ENCODE data around the gene PNMA8B. TPM values are rescaled to one million over a fixed set of nuclear protein-coding genes. Genes with fewer than 3 reads are reported as not detected.
A peak's percentile ranks its signal among the peaks of the same experiment; 100 is the strongest.

PNMA8B gene
- total RNA-seq, 1 donor from 2014 or later, result 0.09 TPM

DNA sequence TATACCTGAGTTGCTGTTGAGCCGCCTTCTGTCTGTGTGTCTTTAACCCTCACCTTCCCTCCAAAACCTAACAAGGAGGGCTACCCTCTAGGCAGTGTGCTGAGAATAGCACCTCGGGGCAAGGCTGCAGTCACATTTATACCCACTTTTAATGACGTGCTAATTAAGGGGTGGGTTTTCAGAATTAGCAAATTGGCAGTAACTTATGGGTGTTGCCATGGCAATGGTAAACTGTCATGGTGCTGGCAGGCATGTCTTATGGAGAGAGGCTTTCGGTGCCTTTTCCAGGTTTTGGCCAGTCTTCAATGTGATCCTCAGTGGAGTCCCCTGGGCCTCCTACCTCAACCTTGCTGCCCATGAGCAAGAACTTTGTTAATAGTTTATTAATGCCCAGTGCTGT lies 23.1 kb downstream of the PNMA8B start:
- Histone ChIP-seq H3K27me3 (peaks cover 3% of the 10 kb centered on the region), H2AFZ (replicated peaks) (no peak overlapping the region), H3F3A (ENCODE audit: low read depth) (peaks cover 6% of the 10 kb centered on the region), H3K4me3 (no peak overlapping the region), H3K4me1 (peaks cover 5% of the 10 kb centered on the region), H3K79me2 (ENCODE audit: low read depth) (peaks cover 13% of the 10 kb centered on the region), H3K4me2 (no peak overlapping the region), H3K27ac (no peak overlapping the region), H3K9me3 (ENCODE audit: low read depth) (no peaks in the 10 kb centered on the region), H3K9ac (no peak overlapping the region), H3K36me3 (no peaks in the 10 kb centered on the region), H4K20me1 (ENCODE audit: low read depth) (no peaks in the 10 kb centered on the region)
- Mint-ChIP-seq H3K9me3 (no peaks in the 10 kb centered on the region), H3K4me1 (peaks cover 40% of the 10 kb centered on the region), H3K36me3 (peaks cover 22% of the 10 kb centered on the region), H3K4me3 (peak overlapping the region; percentile 59), H3K27me3 (ENCODE audit: insufficient read depth, low read depth) (peaks cover 11% of the 10 kb centered on the region), H3K27ac (no peak overlapping the region)
- no peak for TF ChIP-seq EZH2 (IDR thresholded peaks at IDR 0.05)
- TF ChIP-seq EZH2phosphoT487 (IDR thresholded peaks at IDR 0.05), result no peak
- TF ChIP-seq, protein P1, sequence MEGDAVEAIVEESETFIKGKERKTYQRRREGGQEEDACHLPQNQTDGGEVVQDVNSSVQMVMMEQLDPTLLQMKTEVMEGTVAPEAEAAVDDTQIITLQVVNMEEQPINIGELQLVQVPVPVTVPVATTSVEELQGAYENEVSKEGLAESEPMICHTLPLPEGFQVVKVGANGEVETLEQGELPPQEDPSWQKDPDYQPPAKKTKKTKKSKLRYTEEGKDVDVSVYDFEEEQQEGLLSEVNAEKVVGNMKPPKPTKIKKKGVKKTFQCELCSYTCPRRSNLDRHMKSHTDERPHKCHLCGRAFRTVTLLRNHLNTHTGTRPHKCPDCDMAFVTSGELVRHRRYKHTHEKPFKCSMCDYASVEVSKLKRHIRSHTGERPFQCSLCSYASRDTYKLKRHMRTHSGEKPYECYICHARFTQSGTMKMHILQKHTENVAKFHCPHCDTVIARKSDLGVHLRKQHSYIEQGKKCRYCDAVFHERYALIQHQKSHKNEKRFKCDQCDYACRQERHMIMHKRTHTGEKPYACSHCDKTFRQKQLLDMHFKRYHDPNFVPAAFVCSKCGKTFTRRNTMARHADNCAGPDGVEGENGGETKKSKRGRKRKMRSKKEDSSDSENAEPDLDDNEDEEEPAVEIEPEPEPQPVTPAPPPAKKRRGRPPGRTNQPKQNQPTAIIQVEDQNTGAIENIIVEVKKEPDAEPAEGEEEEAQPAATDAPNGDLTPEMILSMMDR (IDR thresholded peaks at IDR 0.05), result no peak
- DNase-seq (ENCODE audit: low spot score), result no peak

- Mint-ChIP-seq H3K27me3 (ENCODE audit: insufficient read depth, low read depth) (peaks cover 13% of the 10 kb centered on the region), H3K4me1 (peaks cover 40% of the 10 kb centered on the region), H3K4me3 (peak overlapping the region; percentile 82), H3K27ac (peak overlapping the region; percentile 34), H3K9me3 (no peaks in the 10 kb centered on the region), H3K36me3 (peaks cover 29% of the 10 kb centered on the region)
- H3K4me1 ChIP-seq, result peaks cover 5% of the 10 kb centered on the region
- no peak overlapping the region for H3K9ac ChIP-seq
- H3K4me3 ChIP-seq, result peak overlapping the region; percentile 49
- no peak for DNase-seq (ENCODE audit: low spot score)
- H2AFZ ChIP-seq (replicated peaks), result peak overlapping the region; percentile 8
- H3K79me2 ChIP-seq (ENCODE audit: low read depth), result peaks cover 13% of the 10 kb centered on the region
- H3K4me2 ChIP-seq, result peak overlapping the region; percentile 85
- H3F3A ChIP-seq (ENCODE audit: low read depth), result peaks cover 6% of the 10 kb centered on the region
- H3K36me3 ChIP-seq, result no peaks in the 10 kb centered on the region
- peaks cover 3% of the 10 kb centered on the region for H3K27me3 ChIP-seq
- TF ChIP-seq, protein P1 (IDR thresholded peaks at IDR 0.05), result no peak
- TF ChIP-seq EZH2 (IDR thresholded peaks at IDR 0.05), result no peak
- no peak for TF ChIP-seq EZH2phosphoT487 (IDR thresholded peaks at IDR 0.05)
- no peaks in the 10 kb centered on the region for H3K9me3 ChIP-seq (ENCODE audit: low read depth)
- H4K20me1 ChIP-seq (ENCODE audit: low read depth), result no peaks in the 10 kb centered on the region
- no peak overlapping the region for H3K27ac ChIP-seq
These were observed 23.7 kb downstream of the PNMA8B start for GRCh38 chr19:46471811-46472543.

DNA sequence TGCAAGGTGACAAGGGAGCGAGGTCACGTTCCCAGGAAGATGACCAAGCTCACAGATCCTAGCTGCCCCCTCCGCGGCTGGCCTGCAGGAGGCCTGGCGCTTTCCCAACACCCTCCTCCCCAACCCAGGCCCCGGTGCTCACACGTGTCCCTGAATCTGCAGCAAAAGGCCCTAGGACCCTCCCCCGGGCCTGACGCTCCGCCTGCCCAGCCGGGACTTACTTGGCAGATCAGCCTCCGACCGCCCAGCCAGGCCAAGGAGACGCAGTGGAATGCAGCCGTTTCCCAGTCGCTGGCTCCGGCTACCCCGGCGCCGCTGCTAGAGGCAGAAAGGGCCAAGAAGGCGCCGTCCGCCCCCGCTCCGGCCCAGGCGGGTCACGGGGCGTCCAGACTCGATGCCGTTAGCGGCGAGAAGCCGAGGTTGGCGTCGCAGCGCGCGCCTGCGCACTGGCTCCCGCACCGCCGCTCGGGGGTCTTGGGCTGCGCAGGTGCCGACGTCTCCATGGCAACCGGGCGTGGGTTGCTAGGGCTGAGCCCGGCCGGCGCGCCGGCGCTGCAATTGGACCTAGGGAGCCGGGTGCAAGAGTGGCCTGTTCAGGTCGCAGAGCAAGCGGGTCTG lies 24.4 kb downstream of the PNMA8B start, which contains the start of gene PNMA8A:
TSS of gene PNMA8A (minus strand) at position 448 of the 618 bp plus-strand sequence. CDS start 528 bp downstream, outside the sequence.
- Histone ChIP-seq H3K79me2 (ENCODE audit: low read depth) (peaks cover 13% of the 10 kb centered on the region), H3F3A (ENCODE audit: low read depth) (peaks cover 6% of the 10 kb centered on the region), H2AFZ (replicated peaks) (peak within 1 kb of the TSS; percentile 8), H3K4me3 (peak within 1 kb of the TSS; percentile 49), H3K27me3 (peaks cover 3% of the 10 kb centered on the region), H3K9ac (no peak within 1 kb of the TSS), H3K9me3 (ENCODE audit: low read depth) (no peaks in the 10 kb centered on the region), H3K27ac (no peak within 1 kb of the TSS), H4K20me1 (ENCODE audit: low read depth) (no peaks in the 10 kb centered on the region), H3K36me3 (no peaks in the 10 kb centered on the region), H3K4me2 (peak within 1 kb of the TSS; percentile 85), H3K4me1 (peaks cover 5% of the 10 kb centered on the region)
- no peaks in the 10 kb centered on the region for H3K9me3 Mint-ChIP-seq
- H3K4me3 Mint-ChIP-seq, result peak within 1 kb of the TSS; percentile 82
- peak within 1 kb of the TSS; percentile 34 for H3K27ac Mint-ChIP-seq
- DNase-seq (ENCODE audit: low spot score), result peak; percentile 97
- peaks cover 36% of the 10 kb centered on the region for H3K36me3 Mint-ChIP-seq
- peaks cover 40% of the 10 kb centered on the region for H3K4me1 Mint-ChIP-seq
- no peak for TF ChIP-seq EZH2phosphoT487 (IDR thresholded peaks at IDR 0.05)
- TF ChIP-seq, protein P1 (IDR thresholded peaks at IDR 0.05), result no peak
- TF ChIP-seq EZH2 (IDR thresholded peaks at IDR 0.05), result peak; percentile 29
- H3K27me3 Mint-ChIP-seq (ENCODE audit: insufficient read depth, low read depth), result peaks cover 13% of the 10 kb centered on the region
